Jurkat, Clone E6-1 (cell line): Measurements from ENCODE around the gene BCAP31.
A peak's percentile ranks its signal among the peaks of the same experiment; 100 is the strongest.
"Not testable (repeated sequence)": the region's sequence is repeated elsewhere in the genome, so short reads cannot be mapped to it uniquely, and the experiment has no call there.

Experiments used
- DNase-seq: peaks from one replicate; pipeline ENCODE4 v3.0.0-alpha.2; 2011; ENCODE audit warnings: low read depth, low spot score
- H3K4me3 ChIP-seq: 2 replicates; pipeline ENCODE4 v1.5.1; 2011; ENCODE audit warnings: mild to moderate bottlenecking, low read length, control low read depth, moderate library complexity

The BCAP31 gene

DNA sequence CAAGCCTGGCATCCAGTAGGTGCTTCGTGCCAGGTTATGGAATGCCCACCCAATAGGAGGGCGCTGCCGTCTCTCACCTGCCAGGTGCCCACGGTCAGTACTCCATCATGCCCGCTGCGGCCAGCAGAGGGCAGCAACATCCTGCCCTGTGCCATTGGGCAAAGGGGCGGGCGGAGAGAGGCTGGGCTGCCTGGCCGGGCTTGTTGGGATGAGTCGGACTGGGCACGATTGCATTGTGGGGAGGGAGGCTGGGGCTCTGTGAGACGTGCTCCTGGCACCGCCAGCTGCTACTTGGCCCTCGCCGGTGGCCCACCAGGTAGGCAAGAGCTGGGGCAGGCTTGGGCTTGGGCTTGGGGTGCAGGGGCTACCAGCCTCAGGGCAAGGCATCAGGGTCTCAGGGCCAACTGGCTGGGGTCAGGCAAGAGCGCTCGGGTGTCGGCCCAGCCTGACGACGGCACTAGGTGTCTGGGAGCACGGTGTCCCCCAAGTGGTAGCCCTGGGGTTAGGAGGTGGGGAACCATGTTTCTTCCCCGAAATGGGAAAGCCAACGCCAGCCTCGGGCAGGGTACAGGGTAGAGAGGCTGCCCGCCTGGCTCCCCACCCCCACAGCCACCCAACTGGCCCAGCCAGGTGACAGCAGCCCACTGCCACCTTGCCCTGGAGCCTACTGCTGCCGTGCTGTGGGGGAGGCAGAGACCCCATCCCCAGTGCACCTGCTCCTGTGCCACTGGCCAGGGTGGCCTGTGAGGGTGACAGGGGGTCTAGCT is 40.0 kb upstream of the BCAP31 start, which contains the start of gene PLXNB3:
Gene PLXNB3 (plus strand): TSS at position 261 of the 767 bp plus-strand sequence. CDS start 1,287 bp downstream, outside the sequence.
- H3K4me3 ChIP-seq, result no peak within 1 kb of the TSS

DNA sequence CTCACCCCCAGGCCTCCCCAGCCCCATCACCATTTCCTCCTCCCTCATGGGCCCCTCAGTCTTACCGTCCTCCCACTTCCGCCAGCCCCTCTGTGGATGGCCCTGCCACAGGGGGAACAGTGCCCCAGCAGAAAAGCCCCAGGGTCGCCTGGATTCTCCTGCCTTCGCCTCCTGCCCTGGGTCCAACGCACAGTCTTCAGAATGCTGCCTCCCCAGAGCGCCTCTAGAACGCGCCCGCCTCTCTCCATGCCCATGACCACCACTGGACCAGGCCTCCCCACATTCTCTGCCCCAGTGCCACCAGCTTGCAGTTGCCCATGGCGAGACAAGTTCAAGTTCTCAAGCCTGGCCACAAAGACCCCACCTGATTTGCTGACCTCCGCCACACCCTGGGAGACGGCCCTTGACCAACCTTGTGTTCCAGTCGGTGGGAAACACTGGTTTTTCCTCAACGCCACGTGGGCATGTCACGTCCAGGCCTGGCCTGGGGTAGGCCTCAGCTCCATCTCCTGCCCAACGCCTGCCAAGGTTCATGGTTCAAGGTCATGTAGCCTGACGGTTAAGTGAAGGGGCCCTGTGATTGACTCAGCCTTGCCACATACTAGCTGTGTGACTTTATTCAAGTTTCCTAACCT is 39.2 kb upstream of the BCAP31 start:
- H3K4me3 ChIP-seq, result no peak overlapping the region
- no peak for DNase-seq

More for the DNA sequence above, 40.0 kb upstream of the BCAP31 start, which contains the start of gene PLXNB3:
- DNase-seq, result peak; percentile 26

DNA sequence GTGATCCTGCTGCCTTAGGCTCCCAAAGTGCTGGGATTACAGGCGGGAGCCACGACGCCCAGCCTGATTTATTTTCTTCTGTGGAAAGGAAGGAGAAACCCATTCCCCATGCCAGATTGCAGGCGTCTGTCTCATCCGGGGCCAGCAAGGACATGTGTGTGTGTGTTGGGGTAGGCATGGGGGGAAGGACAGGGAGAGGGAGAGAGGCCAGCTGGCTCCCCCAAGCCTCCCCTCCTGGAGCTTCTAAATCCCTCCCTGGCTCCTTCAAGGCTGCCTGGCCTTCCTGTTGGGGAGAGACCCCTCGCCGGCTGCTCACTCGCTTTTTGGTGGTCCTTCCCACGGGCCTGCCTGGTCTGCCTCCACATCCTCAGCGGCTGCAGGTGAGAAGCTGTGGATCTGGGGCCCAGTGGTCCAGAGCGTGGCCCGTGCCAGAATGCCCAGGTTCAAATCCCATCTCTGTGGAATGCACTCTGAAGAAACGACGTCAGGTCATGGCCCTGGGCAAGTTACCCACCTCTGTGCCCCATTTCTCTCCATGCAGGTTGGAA is 38.5 kb upstream of the BCAP31 start:
- no peak overlapping the region for H3K4me3 ChIP-seq
- DNase-seq, result no peak

DNA sequence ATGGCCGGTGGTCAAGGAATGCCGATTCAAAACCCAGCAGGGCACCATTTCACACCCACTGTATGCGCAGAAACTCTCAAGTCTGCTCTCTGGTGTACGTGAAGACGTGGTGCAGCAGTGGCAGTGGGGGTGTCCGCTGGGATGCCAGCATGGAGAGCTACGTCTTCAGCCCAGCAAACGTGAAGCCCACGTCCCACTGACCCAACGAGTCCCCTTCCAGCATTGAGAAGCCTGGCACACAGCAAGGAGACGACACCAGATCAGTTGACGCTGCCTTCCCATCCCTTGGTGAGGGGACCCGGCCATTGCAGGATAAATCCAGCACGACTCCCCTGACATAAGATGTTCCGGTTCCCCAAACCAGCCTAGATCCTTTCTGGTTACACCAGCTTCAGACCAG is 37.7 kb upstream of the BCAP31 start:
- no peak overlapping the region for H3K4me3 ChIP-seq
- no peak for DNase-seq

DNA sequence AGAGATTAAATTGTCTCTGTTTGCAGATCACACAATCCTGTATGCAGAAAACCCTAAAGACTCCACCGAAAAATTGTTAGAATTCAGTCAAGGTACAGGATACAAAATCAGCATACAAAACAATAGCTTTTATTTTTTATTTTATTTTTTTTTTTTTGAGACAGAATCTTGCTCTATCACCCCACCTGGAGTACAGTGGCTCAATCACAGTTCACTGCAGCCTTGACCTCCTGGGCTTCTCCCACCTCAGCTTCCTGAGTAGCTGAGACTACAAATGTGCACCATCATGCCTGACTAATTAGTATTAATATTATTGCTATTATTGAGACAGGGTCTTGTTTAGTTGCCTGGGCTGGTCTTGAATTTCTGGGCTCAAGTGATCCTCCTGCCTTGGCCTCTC is 30.9 kb upstream of the BCAP31 start:
- H3K4me3 ChIP-seq, result no peak overlapping the region
- DNase-seq, result no peak

DNA sequence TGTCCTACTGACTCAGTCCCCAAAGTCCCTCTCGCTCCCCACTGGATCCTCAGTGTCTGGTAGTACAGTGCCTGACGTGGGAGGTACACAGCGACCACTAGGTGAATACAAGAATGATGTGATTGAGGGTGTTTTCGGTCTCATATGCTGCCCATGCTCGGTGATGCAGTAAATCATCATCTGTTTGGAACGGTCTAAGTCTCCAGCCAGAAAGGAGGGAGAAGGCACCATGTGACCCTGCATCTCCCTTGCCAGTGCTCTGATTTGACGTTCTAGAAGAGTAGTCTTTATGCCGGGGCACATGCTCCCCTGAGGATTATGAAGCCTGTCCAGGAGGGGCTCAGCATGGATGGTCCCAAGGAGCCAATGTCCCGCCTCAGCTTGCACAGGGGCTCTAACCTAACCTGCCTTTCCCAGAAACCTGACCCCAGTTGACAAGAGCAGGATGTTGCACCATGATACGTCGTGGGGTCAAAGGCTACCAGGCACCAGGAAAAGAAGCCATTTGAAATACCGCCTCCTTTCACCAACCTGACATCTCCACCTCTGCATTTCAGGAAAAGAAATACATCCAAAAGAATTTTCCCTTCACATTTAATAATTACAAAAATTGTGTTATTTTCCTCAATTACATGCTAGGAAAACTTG is 26.1 kb upstream of the BCAP31 start:
- DNase-seq, result no peak
- H3K4me3 ChIP-seq, result no peak overlapping the region

DNA sequence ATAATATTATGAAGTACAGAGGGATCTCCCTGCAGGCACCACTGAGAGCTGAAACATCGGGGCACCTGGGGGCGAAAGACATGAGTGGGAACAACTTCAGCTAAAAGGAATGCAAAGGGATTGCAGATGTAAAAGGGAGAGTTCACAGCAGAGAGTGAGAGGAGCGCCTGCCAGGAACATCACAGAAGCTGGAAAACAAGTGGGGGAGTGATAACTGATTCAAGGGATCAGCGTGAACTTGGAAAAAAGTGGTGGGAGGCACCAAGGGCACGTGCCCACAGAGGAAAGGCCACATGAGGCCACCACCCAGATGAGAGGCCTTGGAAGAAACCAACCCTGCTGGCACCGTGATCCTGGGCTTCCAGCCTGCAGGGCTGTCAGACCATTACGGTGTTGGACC is 24.8 kb upstream of the BCAP31 start:
- DNase-seq, H3K4me3 ChIP-seq: not testable (repeated sequence)

DNA sequence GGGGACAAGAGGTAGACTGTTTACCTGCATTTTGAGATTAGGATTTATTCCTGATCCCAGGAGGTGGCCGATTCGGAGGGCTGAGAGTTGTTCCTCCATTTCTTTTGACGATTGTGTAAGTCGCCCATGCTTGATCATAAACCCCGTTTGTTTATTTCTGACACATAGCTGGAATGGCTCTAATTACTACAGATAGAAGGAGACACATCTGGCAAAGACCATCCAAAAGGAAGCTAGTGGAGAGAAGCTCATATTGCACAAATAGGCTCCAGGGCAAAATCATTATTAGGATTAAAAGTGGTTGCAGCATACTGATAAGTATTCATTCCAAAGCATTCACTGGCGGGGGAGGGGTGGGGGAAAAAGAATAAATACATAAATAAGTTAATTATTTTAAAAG is 22.8 kb upstream of the BCAP31 start:
- H3K4me3 ChIP-seq, DNase-seq: not testable (repeated sequence)

DNA sequence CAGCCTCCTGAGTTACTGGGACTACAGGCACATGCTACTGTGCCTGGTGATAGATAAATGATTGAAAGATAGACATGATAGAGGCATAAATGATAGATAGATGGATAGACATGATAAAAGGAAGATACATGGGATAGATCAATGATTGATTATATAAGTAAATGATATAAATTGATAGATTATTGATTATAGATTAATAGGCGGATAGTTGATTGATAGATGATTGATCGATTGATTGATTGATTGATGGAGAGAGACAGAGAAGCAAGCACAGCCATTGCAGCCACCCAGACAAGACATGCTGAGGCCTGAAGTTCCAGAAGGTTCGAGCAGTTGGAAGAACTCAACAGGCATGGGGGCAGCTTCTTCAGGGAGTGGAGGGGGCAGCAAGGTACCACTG is 22.2 kb upstream of the BCAP31 start:
- no peak overlapping the region for H3K4me3 ChIP-seq
- DNase-seq, result no peak

DNA sequence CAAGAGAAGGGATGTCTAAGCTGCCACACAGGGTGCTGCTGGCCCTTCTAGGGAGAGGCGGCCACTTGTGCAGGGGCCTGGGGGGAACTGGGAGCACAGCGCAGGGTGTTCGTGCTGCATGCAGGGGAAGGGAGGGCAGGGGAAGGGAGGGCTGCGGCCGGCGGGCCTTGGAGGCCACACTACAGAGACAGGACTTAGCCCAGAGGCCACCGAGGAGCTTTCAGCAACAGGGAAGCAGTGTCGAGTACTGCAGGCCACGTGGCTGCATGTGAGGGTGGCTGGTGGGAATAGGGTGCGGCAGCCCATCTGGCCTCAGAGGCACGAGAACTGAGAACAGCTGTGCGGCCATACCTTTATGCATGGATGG is 20.9 kb upstream of the BCAP31 start:
- not testable (repeated sequence) for H3K4me3 ChIP-seq, DNase-seq

DNA sequence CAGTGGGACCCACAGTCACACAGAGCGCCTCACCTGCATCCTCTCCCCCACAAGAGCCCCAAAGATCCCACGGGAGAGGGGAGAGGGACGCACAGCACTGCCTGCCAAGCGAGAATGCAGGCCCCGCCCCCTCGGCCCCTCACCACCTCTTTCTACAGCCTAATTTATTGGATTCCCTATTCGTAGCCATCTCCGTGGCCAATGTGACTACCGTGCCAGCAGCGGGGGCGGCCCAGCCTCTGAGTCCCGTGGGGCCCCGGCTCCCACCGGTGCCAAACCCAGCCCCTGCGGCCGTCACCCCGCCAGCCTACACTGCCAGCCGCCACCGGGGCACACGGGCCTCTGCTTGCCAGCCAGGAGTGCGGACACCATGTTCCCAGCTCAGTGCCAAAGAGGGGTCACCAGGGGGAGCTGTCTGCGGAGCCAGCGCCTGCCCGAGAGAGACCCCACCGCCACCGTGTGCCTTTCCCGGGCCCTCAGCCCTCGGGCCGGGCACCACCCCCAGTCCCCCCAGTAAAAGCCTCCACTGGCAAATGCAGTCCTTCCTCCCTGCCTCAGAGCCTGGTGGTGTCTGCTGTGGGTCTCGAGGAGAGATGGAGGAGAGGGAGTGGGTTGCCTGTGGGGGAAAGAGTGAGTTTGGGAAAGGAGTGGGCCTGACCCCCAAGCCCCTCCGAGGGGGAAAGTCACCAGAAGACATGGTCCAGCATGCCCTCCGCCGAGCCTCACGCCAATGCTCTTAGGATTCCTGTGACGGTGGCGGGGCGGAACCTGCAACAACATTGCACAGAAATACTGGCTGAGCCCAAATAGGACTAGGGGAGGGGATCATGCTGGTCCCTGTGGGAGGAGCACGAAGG is 20.3 kb upstream of the BCAP31 start:
- no peak for DNase-seq
- no peak overlapping the region for H3K4me3 ChIP-seq

DNA sequence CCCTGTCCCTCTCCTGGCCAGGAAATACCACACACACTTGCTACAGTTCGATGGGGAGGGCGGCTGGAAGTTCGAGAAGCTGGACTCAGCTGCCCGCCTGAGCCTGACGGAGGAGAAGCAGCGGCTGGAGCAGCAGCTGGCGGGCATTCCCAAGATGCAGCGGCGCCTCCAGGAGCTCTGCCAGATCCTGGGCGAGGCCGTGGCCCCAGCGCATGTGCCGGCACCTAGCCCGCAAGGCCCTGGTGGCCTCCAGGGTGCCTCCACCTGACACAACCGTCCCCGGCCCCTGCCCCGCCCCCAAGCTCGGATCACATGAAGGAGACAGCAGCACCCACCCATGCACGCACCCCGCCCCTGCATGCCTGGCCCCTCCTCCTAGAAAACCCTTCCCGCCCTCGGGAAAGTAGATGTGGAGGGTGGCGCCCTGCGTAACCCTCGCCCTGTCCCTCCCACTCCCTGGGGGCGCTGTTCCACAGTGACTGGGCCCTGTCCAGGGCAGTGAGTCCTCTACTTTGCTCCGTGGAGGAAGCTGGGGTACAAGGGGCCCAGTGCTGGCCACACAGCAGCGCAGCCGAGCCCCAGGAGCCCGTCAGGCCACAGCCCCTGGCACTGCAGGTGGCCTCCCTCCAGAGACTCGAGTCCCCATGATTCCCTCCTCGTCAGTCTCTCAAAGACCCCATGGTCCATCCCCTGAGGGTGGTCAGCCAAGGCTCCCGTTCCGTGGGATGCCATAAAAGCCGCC is 19.5 kb upstream of the BCAP31 start:
- not testable (repeated sequence) for DNase-seq, H3K4me3 ChIP-seq

DNA sequence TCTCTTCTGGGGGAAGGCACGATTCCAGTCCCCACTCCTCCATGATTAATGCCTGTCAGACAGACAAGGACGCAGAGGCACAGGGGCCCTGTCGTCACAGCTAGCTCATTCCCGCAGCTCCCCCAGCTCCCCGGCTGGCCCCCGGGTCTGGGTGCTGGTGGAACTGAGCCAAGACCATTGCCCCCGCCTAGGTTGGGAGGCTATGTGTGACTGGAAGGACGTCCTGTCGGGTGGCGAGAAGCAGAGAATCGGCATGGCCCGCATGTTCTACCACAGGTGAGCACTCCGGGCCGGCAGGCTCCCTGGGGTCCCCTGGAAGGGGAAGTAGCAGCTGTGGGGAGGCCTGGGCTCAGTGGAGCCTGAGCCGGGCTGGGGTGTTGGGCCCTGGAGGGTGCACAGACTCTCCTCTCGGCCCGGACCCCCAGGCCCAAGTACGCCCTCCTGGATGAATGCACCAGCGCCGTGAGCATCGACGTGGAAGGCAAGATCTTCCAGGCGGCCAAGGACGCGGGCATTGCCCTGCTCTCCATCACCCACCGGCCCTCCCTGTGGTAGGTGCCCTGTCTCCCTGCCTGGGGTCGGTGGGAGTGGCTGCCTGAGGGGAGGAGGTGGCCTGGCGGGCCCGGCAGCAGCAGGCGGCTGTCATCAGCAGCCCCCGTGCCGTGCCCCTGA is 18.7 kb upstream of the BCAP31 start:
- DNase-seq, H3K4me3 ChIP-seq: not testable (repeated sequence)

DNA sequence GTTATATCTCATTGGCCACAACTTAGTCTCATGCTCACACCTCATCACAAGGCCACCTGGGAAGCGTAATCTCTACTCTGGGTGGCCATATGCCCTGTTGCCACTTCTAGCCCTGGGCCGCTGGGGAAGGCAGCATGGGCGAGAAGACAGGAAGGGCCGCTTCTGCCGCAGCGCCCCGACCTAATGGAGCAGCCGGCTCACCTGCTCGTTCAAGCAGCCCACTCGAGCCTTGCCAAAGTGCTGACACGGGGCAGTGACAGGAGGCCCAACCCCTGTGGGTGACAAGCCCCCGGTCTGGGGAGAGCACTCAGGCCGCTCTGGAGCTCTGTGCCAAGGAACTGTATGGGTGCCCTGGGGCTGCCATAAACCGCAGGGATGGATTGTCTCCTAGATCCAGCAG is 17.9 kb upstream of the BCAP31 start:
- not testable (repeated sequence) for H3K4me3 ChIP-seq, DNase-seq

DNA sequence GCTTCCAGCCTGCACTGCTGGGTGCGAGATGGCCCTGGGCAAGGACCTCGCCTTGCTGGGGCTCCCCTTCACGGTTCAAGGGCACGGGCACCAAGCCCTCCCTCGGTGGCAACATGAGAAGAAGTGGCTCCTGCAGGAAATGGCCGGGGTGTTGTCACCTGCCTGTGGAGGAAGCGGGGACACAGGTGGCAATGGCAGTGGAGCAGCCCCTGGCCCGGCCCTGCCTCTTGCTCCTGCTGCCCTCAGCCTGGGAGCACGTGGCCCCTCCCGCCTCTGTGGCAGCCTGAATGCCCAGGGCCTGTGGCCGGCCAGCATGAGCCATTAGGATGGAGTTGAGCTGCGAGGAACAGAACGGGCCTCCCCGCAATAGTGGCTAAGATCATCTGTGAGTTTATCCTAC is 17.3 kb upstream of the BCAP31 start:
- no peak for DNase-seq
- no peak overlapping the region for H3K4me3 ChIP-seq

DNA sequence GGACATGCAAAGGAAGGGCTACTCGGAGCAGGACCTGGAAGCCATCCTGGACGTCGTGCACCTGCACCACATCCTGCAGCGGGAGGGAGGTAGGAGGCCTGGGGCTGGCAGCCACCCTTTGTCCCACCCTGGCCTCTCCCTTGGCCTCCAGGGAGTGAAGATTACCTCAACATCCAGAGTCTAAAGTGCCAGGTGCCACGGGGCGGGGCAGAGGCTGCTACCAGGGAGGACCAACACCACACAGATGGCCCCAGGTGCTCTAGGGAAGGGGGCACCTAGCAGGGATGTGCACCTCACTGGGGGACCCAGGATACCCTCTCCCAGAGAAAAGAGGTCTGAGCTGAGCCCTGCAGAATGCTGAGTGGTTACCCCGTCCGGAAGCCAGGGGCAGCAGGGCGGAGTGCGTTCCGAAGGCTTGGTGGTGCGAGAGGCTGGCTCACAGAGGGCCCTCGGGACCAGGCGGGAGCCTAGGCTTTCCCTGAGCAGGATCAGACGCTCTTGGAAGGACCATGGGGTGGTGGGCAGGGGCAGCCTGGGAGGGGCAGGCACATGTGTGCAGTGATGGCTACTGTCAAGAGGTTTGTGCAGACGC is 16.5 kb upstream of the BCAP31 start:
- H3K4me3 ChIP-seq, result no peak overlapping the region
- DNase-seq, result no peak

DNA sequence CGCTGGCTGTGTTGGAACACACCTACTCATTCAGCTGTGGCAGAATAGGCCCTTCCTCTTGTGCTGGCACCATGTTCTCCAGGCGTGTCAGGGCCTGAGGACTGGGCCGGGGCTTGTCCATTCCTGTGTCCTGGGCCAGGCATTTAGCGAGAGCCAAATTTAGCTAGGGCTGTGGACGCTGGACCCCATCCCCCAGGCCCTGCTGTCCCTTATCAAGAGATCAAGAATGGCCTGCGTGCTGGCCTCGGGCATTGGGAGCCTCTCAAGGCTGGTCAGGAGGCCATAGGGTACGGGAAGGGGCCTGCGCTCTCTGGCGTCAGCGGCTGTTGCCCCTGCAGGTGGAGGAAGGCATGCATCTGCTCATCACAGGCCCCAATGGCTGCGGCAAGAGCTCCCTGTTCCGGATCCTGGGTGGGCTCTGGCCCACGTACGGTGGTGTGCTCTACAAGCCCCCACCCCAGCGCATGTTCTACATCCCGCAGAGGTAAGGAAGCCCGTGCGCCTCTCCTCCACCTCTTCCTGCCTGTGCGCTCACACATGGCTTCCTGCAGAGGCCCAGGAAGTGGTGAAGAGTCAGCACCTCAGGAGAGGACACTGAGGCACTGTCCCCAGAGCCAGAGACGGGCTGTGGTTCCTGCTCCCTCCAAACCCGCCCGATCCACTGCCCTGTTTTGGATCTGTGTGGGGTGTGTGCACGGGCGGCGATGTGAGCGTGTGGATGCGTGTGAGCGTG is 15.7 kb upstream of the BCAP31 start:
- DNase-seq, result peak; percentile 63
- H3K4me3 ChIP-seq, result peak overlapping the region; percentile 16
